ENCODE data around the gene JMJD6. TPM values are rescaled to one million over a fixed set of nuclear protein-coding genes. Genes with fewer than 3 reads are reported as not detected.

Gene JMJD6
- total and polyA plus RNA-seq, 9 of the 15 experiments (the other 6 are each of a cell fraction or from before 2014, with no cell fraction given), result 2.5 to 52.3 (median 36.3) TPM

- TF ChIP-seq ARID1B (IDR thresholded peaks at IDR 0.05), result 0 out of 2 replicates have a peak, but pooled peaks have one; percentile 19
- no peak for TF ChIP-seq NFYB (IDR thresholded peaks at IDR 0.05; ENCODE audit: extremely low read depth, insufficient read length)
- TF ChIP-seq, protein P1, sequence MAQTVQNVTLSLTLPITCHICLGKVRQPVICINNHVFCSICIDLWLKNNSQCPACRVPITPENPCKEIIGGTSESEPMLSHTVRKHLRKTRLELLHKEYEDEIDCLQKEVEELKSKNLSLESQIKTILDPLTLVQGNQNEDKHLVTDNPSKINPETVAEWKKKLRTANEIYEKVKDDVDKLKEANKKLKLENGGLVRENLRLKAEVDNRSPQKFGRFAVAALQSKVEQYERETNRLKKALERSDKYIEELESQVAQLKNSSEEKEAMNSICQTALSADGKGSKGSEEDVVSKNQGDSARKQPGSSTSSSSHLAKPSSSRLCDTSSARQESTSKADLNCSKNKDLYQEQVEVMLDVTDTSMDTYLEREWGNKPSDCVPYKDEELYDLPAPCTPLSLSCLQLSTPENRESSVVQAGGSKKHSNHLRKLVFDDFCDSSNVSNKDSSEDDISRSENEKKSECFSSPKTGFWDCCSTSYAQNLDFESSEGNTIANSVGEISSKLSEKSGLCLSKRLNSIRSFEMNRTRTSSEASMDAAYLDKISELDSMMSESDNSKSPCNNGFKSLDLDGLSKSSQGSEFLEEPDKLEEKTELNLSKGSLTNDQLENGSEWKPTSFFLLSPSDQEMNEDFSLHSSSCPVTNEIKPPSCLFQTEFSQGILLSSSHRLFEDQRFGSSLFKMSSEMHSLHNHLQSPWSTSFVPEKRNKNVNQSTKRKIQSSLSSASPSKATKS (CRISPR knock-in tag; IDR thresholded peaks at IDR 0.05), result no peak
- TF ChIP-seq, protein P2, sequence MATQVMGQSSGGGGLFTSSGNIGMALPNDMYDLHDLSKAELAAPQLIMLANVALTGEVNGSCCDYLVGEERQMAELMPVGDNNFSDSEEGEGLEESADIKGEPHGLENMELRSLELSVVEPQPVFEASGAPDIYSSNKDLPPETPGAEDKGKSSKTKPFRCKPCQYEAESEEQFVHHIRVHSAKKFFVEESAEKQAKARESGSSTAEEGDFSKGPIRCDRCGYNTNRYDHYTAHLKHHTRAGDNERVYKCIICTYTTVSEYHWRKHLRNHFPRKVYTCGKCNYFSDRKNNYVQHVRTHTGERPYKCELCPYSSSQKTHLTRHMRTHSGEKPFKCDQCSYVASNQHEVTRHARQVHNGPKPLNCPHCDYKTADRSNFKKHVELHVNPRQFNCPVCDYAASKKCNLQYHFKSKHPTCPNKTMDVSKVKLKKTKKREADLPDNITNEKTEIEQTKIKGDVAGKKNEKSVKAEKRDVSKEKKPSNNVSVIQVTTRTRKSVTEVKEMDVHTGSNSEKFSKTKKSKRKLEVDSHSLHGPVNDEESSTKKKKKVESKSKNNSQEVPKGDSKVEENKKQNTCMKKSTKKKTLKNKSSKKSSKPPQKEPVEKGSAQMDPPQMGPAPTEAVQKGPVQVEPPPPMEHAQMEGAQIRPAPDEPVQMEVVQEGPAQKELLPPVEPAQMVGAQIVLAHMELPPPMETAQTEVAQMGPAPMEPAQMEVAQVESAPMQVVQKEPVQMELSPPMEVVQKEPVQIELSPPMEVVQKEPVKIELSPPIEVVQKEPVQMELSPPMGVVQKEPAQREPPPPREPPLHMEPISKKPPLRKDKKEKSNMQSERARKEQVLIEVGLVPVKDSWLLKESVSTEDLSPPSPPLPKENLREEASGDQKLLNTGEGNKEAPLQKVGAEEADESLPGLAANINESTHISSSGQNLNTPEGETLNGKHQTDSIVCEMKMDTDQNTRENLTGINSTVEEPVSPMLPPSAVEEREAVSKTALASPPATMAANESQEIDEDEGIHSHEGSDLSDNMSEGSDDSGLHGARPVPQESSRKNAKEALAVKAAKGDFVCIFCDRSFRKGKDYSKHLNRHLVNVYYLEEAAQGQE (IDR thresholded peaks at IDR 0.05; ENCODE audit: borderline replicate concordance), result peak; percentile 77
- TF ChIP-seq, protein P2 (CRISPR knock-in tag; IDR thresholded peaks at IDR 0.05; ENCODE audit: low read depth), result no peak
- TF ChIP-seq ZNF347 (CRISPR knock-in tag; IDR thresholded peaks at IDR 0.05; ENCODE audit: low read depth), result no peak
- TF ChIP-seq TEAD4 (IDR thresholded peaks at IDR 0.05; ENCODE audit: low read length), result peak; percentile 10; the same call in 1 of the 2 replicates
- no peak for TF ChIP-seq TEAD4 (CRISPR knock-in tag; IDR thresholded peaks at IDR 0.05; ENCODE audit: borderline replicate concordance)
- peak; percentile 87 for TF ChIP-seq HMGN3 (IDR thresholded peaks at IDR 0.05; ENCODE audit: borderline replicate concordance, extremely low read depth, insufficient read length, low read depth, low read length)
- no peak for TF ChIP-seq ZNF699 (CRISPR knock-in tag; IDR thresholded peaks at IDR 0.05; ENCODE audit: insufficient replicate concordance)
- peak; percentile 44; the same call in 1 of the 2 replicates for TF ChIP-seq CBX1 (IDR thresholded peaks at IDR 0.05; ENCODE audit: low read depth)
- TF ChIP-seq NFIC (IDR thresholded peaks at IDR 0.05), result peak; percentile 81
- TF ChIP-seq CBX3 (IDR thresholded peaks at IDR 0.05; ENCODE audit: borderline replicate concordance in 1 of 2, low read length in 2 of 2), result 0 out of 3 replicates have a peak, but pooled peaks of 1 of the 2 experiments have one; percentile 57
- TF ChIP-seq, protein P3, sequence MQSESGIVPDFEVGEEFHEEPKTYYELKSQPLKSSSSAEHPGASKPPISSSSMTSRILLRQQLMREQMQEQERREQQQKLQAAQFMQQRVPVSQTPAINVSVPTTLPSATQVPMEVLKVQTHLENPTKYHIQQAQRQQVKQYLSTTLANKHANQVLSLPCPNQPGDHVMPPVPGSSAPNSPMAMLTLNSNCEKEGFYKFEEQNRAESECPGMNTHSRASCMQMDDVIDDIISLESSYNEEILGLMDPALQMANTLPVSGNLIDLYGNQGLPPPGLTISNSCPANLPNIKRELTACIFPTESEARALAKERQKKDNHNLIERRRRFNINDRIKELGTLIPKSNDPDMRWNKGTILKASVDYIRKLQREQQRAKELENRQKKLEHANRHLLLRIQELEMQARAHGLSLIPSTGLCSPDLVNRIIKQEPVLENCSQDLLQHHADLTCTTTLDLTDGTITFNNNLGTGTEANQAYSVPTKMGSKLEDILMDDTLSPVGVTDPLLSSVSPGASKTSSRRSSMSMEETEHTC (IDR thresholded peaks at IDR 0.05), result peak; percentile 20; the same call in 1 of the 2 replicates
- 0 out of 2 replicates have a peak, but pooled peaks have one; percentile 55 for TF ChIP-seq DPF2 (IDR thresholded peaks at IDR 0.05)
Measured at GRCh38 chr17:76737676-76738467, 11.5 kb upstream of the JMJD6 start, which contains the start of gene MFSD11 (continued).
